Vagina (tissue), 2 donors: ENCODE results near the gene DUSP3. TPM values are rescaled to one million over a fixed set of nuclear protein-coding genes. Genes with fewer than 3 reads are reported as not detected.

Experiments used
- DNase-seq, 2 donors: peaks; one replicate each; pipeline ENCODE4 v3.0.0-alpha.2; 2017; ENCODE audit errors: extremely low spot score in 2 of 2
- H3K27ac ChIP-seq: fragments of 200-600 bp; sonication (generic); one replicate; pipeline ENCODE4 v1.5.1; 2019
- H3K27me3 ChIP-seq: fragments of 200-600 bp; sonication (generic); one replicate; pipeline ENCODE4 v1.5.1; 2019
- H3K36me3 ChIP-seq, 2 donors: fragments of 200-600 bp; sonication (generic); one replicate each; pipeline ENCODE4 v1.5.1; 2017 to 2019
- H3K4me1 ChIP-seq: fragments of 200-600 bp; sonication (generic); one replicate; pipeline ENCODE4 v1.5.1; 2019
- H3K4me3 ChIP-seq, 2 donors: fragments of 200-600 bp; sonication (generic); 1 replicate in 1 of 2; 2 replicates in 1 of 2; pipeline ENCODE4 v1.5.1; 2016 to 2019
- H3K9me3 ChIP-seq: fragments of 200-600 bp; sonication (generic); one replicate; pipeline ENCODE4 v1.5.1; 2019
- POLR2A ChIP-seq, 2 donors: fragments of 450-650 bp; IDR thresholded peaks; one replicate each; pipeline ENCODE4 v1.6.1; 2017; ENCODE audit warnings: antibody characterized with exemption in 2 of 2, mild to moderate bottlenecking in 2 of 2, moderate library complexity in 2 of 2
- POLR2AphosphoS5 ChIP-seq, 2 donors: sonication (generic); formaldehyde crosslinking; IDR thresholded peaks; one replicate each; pipeline ENCODE4 v1.9.0; 2017; ENCODE audit warnings: antibody characterized with exemption in 2 of 2, mild to moderate bottlenecking in 2 of 2, low read depth in 1 of 2; ENCODE audit not compliant: insufficient read depth in 1 of 2
- intact Hi-C: fragments of 100-400 bp; cut with DNase I; formaldehyde crosslinking; loops from one replicate; pipeline ENCODE4 v1.15.1; 2023
- total RNA-seq: library from RNA; depleted of rRNA; stranded (reverse); fragments of >200 nt; gene quantifications from one replicate; pipeline ENCODE4 v1.2.3, GENCODE V29; 2016
- TF ChIP-seq, protein P1 (sequence below), 3 experiments: fragments of 450-650 bp in 2 of 3; fragments of 200-600 bp in 1 of 3; sonication (generic) in 1 of 3; IDR thresholded peaks; one replicate each; pipeline ENCODE4 v1.5.1; 2017 to 2019; ENCODE audit warnings: antibody characterized with exemption in 3 of 3, mild to moderate bottlenecking in 2 of 3, moderate library complexity in 2 of 3

DUSP3 gene
- total RNA-seq, 1 donor from 2014 or later = 43.5 TPM

DNA sequence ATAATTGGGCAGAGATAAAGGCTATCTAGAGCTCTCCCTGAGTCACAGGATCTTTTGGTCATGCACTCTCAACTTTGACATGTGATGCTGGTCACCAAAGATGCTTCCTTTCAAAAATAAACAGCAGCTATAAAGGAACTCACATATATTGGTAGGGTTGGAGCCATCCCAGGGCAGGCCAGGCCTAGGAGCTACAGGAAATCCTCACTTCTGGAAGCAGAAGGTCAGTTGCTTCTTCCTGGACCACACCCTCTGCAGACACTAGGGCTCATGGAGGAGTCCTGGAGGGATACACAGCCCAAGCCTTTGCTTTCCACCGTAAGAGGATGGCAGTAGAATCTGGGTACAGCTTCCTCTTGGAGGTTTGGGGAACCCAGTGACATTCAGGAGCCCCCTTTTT lies 44.8 kb downstream of the DUSP3 start:
- no peaks in the 10 kb centered on the region for H3K4me1 ChIP-seq
- intact Hi-C loops = no loop called here
- no peaks in the 10 kb centered on the region for H3K9me3 ChIP-seq
- H3K36me3 ChIP-seq = no peaks in the 10 kb centered on the region
- H3K27me3 ChIP-seq = no peaks in the 10 kb centered on the region
- no peak for TF ChIP-seq POLR2A (IDR thresholded peaks at IDR 0.05)
- TF ChIP-seq POLR2AphosphoS5 (IDR thresholded peaks at IDR 0.05; ENCODE audit: insufficient read depth in 1 of 2, low read depth in 1 of 2) = no peak
- TF ChIP-seq, protein P1, sequence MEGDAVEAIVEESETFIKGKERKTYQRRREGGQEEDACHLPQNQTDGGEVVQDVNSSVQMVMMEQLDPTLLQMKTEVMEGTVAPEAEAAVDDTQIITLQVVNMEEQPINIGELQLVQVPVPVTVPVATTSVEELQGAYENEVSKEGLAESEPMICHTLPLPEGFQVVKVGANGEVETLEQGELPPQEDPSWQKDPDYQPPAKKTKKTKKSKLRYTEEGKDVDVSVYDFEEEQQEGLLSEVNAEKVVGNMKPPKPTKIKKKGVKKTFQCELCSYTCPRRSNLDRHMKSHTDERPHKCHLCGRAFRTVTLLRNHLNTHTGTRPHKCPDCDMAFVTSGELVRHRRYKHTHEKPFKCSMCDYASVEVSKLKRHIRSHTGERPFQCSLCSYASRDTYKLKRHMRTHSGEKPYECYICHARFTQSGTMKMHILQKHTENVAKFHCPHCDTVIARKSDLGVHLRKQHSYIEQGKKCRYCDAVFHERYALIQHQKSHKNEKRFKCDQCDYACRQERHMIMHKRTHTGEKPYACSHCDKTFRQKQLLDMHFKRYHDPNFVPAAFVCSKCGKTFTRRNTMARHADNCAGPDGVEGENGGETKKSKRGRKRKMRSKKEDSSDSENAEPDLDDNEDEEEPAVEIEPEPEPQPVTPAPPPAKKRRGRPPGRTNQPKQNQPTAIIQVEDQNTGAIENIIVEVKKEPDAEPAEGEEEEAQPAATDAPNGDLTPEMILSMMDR (IDR thresholded peaks at IDR 0.05) = no peak
- H3K4me3 ChIP-seq = no peak overlapping the region
- DNase-seq = no peak
- no peak overlapping the region for H3K27ac ChIP-seq

DNA sequence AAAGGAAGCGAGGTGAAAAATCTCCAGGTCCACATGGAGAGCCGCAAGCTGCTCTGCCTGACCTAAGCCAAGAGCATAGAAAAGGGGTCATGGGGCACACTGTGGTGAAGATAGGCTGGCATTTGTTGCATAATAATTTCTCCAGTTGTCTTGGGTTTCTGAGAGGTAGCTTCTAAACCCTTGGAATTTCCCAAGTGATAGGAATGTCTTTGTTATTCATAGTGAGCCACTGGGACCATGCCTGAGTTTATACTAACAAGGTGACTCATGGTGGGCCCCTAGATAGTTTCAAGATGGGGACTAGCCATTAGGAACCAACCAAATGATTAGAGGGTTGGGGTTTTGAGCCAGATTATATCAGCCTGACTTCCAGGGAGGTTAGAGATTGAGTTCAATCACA lies 45.8 kb downstream of the DUSP3 start:
- Histone ChIP-seq H3K9me3 (no peaks in the 10 kb centered on the region), H3K4me1 (no peaks in the 10 kb centered on the region), H3K27ac (no peak overlapping the region), H3K4me3 (no peak overlapping the region), H3K27me3 (no peaks in the 10 kb centered on the region), H3K36me3 (no peaks in the 10 kb centered on the region)
- no peak for TF ChIP-seq POLR2AphosphoS5 (IDR thresholded peaks at IDR 0.05; ENCODE audit: insufficient read depth in 1 of 2, low read depth in 1 of 2)
- TF ChIP-seq POLR2A (IDR thresholded peaks at IDR 0.05) = no peak
- TF ChIP-seq, protein P1 (IDR thresholded peaks at IDR 0.05) = no peak
- intact Hi-C loops = no loop called here
- no peak for DNase-seq

DNA sequence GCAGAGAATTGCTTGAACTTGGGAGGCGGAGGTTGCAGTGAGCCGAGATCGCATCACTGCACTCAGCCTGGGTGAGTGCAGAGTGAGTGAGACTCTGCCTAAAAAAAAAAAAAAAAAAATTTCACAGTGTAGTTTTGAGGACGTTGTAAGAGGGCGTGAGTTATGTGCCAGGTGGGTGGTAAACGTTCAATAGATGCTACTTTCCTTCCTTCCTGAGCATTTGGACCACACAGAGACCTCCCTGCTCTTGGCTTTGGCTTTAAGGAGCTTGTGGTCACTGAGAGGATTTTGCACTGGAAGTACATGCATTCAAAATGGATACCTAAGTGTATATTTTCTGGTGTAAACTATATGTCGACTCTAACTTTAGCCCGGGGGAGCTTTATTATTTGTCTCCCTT lies 50.7 kb downstream of the DUSP3 start:
- H3K27me3 ChIP-seq = no peaks in the 10 kb centered on the region
- no peak for DNase-seq
- intact Hi-C loops = no loop called here
- H3K9me3 ChIP-seq = no peaks in the 10 kb centered on the region
- no peak overlapping the region for H3K27ac ChIP-seq
- no peaks in the 10 kb centered on the region for H3K36me3 ChIP-seq
- no peaks in the 10 kb centered on the region for H3K4me1 ChIP-seq
- TF ChIP-seq POLR2AphosphoS5 (IDR thresholded peaks at IDR 0.05; ENCODE audit: insufficient read depth in 1 of 2, low read depth in 1 of 2) (no peak), POLR2A (IDR thresholded peaks at IDR 0.05) (no peak)
- TF ChIP-seq, protein P1 (IDR thresholded peaks at IDR 0.05) = no peak
- no peak overlapping the region for H3K4me3 ChIP-seq

DNA sequence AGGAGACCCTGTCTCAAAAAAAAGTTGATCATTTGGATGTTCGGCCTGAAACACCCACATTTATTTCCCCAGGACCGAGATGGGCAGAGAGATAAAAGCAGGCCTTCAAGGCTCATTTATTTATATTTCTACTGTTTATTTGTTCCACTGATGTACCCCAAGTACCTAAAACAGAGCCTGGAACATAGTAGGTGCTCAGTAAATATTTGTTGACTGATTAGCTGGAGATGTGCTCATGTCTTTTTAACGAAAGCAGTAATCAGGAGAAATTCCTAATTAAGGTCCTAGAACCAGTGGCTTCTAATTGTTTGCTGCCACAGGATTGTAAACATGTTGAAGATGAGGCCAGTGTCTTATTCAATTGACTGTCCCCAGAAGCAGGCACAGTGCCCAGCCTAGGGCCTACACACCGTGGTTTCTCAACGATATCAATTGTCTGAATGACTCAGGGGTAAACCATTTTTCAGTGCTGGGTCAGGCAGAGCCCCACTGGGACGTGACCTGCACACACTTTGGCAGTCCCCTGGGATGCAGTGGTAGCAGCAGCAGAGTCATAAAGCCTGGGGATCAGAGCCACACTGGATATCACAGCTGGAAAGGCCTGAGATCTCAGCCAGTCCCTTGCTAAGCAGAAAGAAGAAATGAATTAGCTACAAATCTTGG lies 54.9 kb downstream of the DUSP3 start:
- TF ChIP-seq, protein P1 (IDR thresholded peaks at IDR 0.05) = no peak
- TF ChIP-seq POLR2A (IDR thresholded peaks at IDR 0.05) (no peak), POLR2AphosphoS5 (IDR thresholded peaks at IDR 0.05; ENCODE audit: insufficient read depth in 1 of 2, low read depth in 1 of 2) (no peak)
- H3K9me3 ChIP-seq = no peaks in the 10 kb centered on the region
- intact Hi-C loops = no loop called here
- no peak overlapping the region for H3K4me3 ChIP-seq
- no peak for DNase-seq
- no peaks in the 10 kb centered on the region for H3K27me3 ChIP-seq
- no peak overlapping the region for H3K27ac ChIP-seq
- H3K4me1 ChIP-seq = peaks cover 13% of the 10 kb centered on the region
- no peaks in the 10 kb centered on the region for H3K36me3 ChIP-seq

DNA sequence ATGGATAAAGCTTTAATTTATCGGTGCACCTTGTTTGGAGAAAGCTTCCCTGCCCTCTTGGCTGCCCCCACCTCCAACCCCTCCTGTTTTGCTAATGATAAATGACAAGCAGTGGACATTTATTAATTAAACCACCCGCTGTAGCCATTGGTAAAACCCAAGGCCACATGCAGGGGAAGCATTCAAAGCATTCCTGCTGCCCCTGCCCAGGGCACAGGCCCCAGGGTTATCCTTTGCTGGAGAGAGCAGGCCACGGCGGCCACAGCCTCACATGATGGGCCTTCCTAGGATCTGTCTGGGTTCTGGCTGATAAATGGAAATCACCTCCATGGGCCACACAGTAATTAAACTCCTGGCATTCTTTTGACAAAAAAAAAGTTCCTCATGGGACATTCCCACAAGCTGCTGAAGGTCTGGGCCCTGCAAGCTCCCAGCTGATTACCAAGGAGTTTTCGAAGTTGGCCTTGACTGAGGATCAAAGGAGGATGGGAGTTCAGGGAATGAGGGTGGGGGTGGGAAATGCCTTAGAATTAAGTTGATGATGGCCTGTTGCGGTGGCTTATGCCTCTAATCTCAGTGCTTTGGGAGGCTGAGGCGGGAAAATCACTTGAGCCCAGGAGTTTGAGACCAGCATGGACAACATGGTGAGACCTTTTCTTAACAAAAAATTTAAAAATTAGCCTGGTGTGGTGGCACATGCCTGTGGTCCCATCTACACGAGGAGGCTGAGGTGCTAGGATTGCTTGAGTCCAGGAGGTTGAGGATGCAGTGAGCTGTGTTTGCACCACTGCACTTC lies 55.7 kb downstream of the DUSP3 start:
- no peak overlapping the region for H3K27ac ChIP-seq
- DNase-seq = no peak
- no peak overlapping the region for H3K4me3 ChIP-seq
- H3K27me3 ChIP-seq = no peaks in the 10 kb centered on the region
- peaks cover 13% of the 10 kb centered on the region for H3K4me1 ChIP-seq
- TF ChIP-seq POLR2AphosphoS5 (IDR thresholded peaks at IDR 0.05; ENCODE audit: insufficient read depth in 1 of 2, low read depth in 1 of 2) = no peak
- intact Hi-C loops = no loop called here
- no peaks in the 10 kb centered on the region for H3K36me3 ChIP-seq
- no peaks in the 10 kb centered on the region for H3K9me3 ChIP-seq
